Tibial nerve (tissue), 4 donors: ENCODE measurements around the gene NMRK1.

Source experiments
- CTCF ChIP-seq, 5 experiments: fragments of 200-600 bp in 3 of 5; fragments of 450-650 bp in 2 of 5; sonication (generic) in 3 of 5; IDR thresholded peaks; one replicate each; pipeline ENCODE4 v1.5.1; 2016 to 2019; ENCODE audit warnings: antibody characterized with exemption in 5 of 5, mild to moderate bottlenecking in 3 of 5, moderate library complexity in 2 of 5
- EP300 ChIP-seq, 2 donors: sonication (generic); formaldehyde crosslinking; IDR thresholded peaks; one replicate each; pipeline ENCODE4 v1.6.1; 2017; ENCODE audit warnings: antibody characterized with exemption in 2 of 2, mild to moderate bottlenecking in 1 of 2
- POLR2A ChIP-seq, 2 donors: fragments of 450-650 bp; IDR thresholded peaks; one replicate each; pipeline ENCODE4 v1.6.1; 2017; ENCODE audit warnings: antibody characterized with exemption in 2 of 2, mild to moderate bottlenecking in 2 of 2, moderate library complexity in 2 of 2

DNA sequence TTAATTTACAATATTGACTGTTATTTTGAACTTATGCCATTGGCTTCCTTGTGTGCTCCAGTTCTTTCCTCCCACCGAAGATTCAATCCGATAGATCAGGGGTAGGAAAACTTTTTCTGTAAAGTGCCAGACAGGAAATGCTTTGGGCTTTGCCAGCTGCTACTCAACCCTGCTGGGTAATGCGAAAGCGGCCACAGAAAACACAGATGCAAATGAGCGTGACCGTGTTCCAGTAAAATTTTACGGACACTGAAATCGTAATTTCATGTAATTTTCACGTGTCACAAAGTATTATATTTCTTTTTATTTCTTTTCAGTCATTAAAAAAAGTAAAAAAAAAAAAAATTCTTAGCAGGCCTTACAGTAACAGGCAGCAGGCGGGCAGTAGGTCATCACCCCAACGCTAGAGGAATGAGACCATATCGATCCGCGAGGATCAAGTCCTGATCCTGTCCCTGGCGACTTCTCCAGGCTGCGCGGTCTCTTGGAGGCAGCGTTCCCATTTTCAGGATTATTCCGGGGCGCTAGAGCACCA is 599 bp downstream of the NMRK1 start:
- no peak for TF ChIP-seq CTCF (IDR thresholded peaks at IDR 0.05)
- TF ChIP-seq POLR2A (IDR thresholded peaks at IDR 0.05), result no peak
- peak in 1 of 2 donors; percentile 3 for TF ChIP-seq EP300 (IDR thresholded peaks at IDR 0.05)
